GM18517 (cell line): Measurements from ENCODE around the gene KTI12.
"Not testable (repeated sequence)": the region's sequence is repeated elsewhere in the genome, so short reads cannot be mapped to it uniquely, and the experiment has no call there.

Experiments used
- ATAC-seq: cut with Tn5 transposase; IDR thresholded peaks from one replicate; pipeline ENCODE4 v1.9.1; 2021; ENCODE audit warnings: mild to moderate bottlenecking, moderate library complexity; ENCODE audit not compliant: unreplicated experiment

The KTI12 gene

GRCh38 chr1:52033190-52034049 is at the start of gene KTI12:
TSS of gene KTI12 (minus strand) at chr1:52033810. CDS start at chr1:52033761, 49 bp downstream.
- peak; percentile 79 for ATAC-seq

- no peak for ATAC-seq
These were observed 46.4 kb upstream of the KTI12 start for GRCh38 chr1:52080014-52080415.

- ATAC-seq: not testable (repeated sequence)
These were observed 43.7 kb upstream of the KTI12 start for GRCh38 chr1:52077277-52077676.

GRCh38 chr1:52072291-52072690 is 38.7 kb upstream of the KTI12 start:
- ATAC-seq: no peak

- no peak for ATAC-seq
These were observed 37.1 kb upstream of the KTI12 start for GRCh38 chr1:52070704-52071103.

- no peak for ATAC-seq
These were observed 29.6 kb upstream of the KTI12 start for GRCh38 chr1:52063192-52063591.

GRCh38 chr1:52060822-52061221 is 27.2 kb upstream of the KTI12 start:
- no peak for ATAC-seq

GRCh38 chr1:52059888-52060287 is 26.3 kb upstream of the KTI12 start:
- no peak for ATAC-seq

GRCh38 chr1:52059321-52059720 is 25.7 kb upstream of the KTI12 start:
- ATAC-seq: no peak

GRCh38 chr1:52057876-52058415 is 24.3 kb upstream of the KTI12 start:
- ATAC-seq: no peak

GRCh38 chr1:52057255-52057654 is 23.6 kb upstream of the KTI12 start:
- no peak for ATAC-seq

- peak; percentile 37 for ATAC-seq
These were observed 23.3 kb upstream of the KTI12 start for GRCh38 chr1:52056937-52057231.

GRCh38 chr1:52056163-52056936 is 22.7 kb upstream of the KTI12 start, which contains the start of gene BTF3L4:
TSS of gene BTF3L4 (plus strand) at chr1:52056295. CDS start at chr1:52059848, 3,553 bp downstream.
- peak; percentile 82 for ATAC-seq

- no peak for ATAC-seq
These were observed 22.2 kb upstream of the KTI12 start for GRCh38 chr1:52055866-52056162.

- peak; percentile 41 for ATAC-seq
These were observed 21.7 kb upstream of the KTI12 start, which contains the start of gene TXNDC12 for GRCh38 chr1:52055066-52055865. TSS of gene TXNDC12 (minus strand) at chr1:52055191. CDS start at chr1:52055096, 95 bp downstream.

GRCh38 chr1:52054496-52055065 is 21.0 kb upstream of the KTI12 start:
- ATAC-seq: no peak

- no peak for ATAC-seq
These were observed 20.3 kb upstream of the KTI12 start for GRCh38 chr1:52053862-52054261.

GRCh38 chr1:52049337-52049736 is 15.7 kb upstream of the KTI12 start:
- not testable (repeated sequence) for ATAC-seq

- ATAC-seq: not testable (repeated sequence)
These were observed 12.1 kb upstream of the KTI12 start for GRCh38 chr1:52045666-52046195.

- ATAC-seq: no peak
These were observed 11.6 kb upstream of the KTI12 start for GRCh38 chr1:52045236-52045635.
